B cell (primary cell): ENCODE results near the gene TMEM35B.

Experiments
- CTCF ChIP-seq: fragments of 200-600 bp; IDR thresholded peaks from one replicate; pipeline ENCODE4 v1.8.0; 2022; ENCODE audit warnings: antibody characterized with exemption, mild to moderate bottlenecking
- EZH2 ChIP-seq: IDR thresholded peaks from 2 replicates; pipeline ENCODE4 v1.6.1; 2012; ENCODE audit warnings: borderline replicate concordance, low read depth, mild to moderate bottlenecking, moderate library complexity, low read length; ENCODE audit not compliant: insufficient read depth, poor library complexity, severe bottlenecking

- TF ChIP-seq CTCF (no peak), EZH2 (no peak)
These were observed 6.2 kb downstream of the TMEM35B start for GRCh38 chr1:34978921-34979320.
